ENCODE data around the gene KCNMA1. TPM values are rescaled to one million over a fixed set of nuclear protein-coding genes. Genes with fewer than 3 reads are reported as not detected.

KCNMA1 gene
- total and polyA plus RNA-seq, 3 donors from 2014 or later, result 13.6 to 36.1 (median 24.7) TPM

DNA sequence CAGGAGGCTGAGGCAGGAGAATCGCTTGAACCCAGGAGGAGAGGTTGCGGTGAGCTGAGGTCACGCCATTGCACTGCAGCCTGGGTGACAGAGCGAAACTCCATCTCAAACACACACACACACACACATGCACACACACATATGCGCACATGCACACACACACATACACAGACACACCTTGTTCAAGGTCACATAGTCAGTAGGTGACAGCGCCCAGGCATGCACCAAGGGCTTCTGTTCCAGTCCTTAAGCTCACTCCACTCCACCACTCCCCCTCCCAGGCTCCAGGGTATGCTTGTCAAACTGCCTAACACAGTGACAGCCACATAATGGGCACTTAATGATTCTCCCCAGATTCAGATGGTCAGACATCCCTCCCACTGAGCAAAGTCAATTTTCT is 37.0 kb downstream of the KCNMA1 start:
- intact Hi-C loops (cut with DNase I; ENCODE audit: low total_unique reads), result no loop called here
- Histone ChIP-seq H3K4me1 (no peaks in the 10 kb centered on the region), H3K4me3 (no peak overlapping the region), H3K27ac (no peak overlapping the region), H3K27me3 (no peaks in the 10 kb centered on the region), H3K9me3 (no peaks in the 10 kb centered on the region), H3K36me3 (ENCODE audit: low read depth, missing control alignments) (no peaks in the 10 kb centered on the region)
- WGBS, 2 donors, result 93 to 100% methylated on average over 1 to 6 of the region's 6 CpGs
- no peak for DNase-seq
- TF ChIP-seq POLR2A (IDR thresholded peaks at IDR 0.05), result no peak
- TF ChIP-seq, protein P1, sequence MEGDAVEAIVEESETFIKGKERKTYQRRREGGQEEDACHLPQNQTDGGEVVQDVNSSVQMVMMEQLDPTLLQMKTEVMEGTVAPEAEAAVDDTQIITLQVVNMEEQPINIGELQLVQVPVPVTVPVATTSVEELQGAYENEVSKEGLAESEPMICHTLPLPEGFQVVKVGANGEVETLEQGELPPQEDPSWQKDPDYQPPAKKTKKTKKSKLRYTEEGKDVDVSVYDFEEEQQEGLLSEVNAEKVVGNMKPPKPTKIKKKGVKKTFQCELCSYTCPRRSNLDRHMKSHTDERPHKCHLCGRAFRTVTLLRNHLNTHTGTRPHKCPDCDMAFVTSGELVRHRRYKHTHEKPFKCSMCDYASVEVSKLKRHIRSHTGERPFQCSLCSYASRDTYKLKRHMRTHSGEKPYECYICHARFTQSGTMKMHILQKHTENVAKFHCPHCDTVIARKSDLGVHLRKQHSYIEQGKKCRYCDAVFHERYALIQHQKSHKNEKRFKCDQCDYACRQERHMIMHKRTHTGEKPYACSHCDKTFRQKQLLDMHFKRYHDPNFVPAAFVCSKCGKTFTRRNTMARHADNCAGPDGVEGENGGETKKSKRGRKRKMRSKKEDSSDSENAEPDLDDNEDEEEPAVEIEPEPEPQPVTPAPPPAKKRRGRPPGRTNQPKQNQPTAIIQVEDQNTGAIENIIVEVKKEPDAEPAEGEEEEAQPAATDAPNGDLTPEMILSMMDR (IDR thresholded peaks at IDR 0.05), result no peak

DNA sequence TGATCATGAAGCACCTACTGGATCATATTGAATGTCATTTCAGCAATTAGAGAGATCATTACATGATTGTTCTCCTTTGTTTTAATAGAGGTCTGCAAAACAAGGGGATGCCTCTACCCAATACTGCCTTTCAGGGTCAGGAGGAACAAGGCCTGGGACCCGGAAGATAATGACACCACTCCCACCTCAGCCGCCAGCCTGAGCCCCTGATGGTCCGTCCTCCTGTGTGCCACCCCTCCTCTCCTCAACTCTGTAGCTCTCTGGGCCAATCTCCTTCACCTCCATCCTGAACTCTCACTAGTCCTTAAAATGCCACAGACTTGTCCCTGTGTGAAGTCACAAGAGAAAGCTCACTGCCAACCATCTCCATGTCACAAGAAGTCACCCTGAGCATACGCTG is 38.0 kb downstream of the KCNMA1 start:
- Histone ChIP-seq H3K27me3 (no peaks in the 10 kb centered on the region), H3K4me1 (no peaks in the 10 kb centered on the region), H3K9me3 (no peaks in the 10 kb centered on the region), H3K4me3 (no peak overlapping the region), H3K36me3 (ENCODE audit: low read depth, missing control alignments) (no peaks in the 10 kb centered on the region), H3K27ac (no peak overlapping the region)
- WGBS, 2 donors, result 89% methylated on average over 4 of the region's 4 CpGs
- no peak for DNase-seq
- intact Hi-C loops (cut with DNase I; ENCODE audit: low total_unique reads), result no loop called here
- TF ChIP-seq POLR2A (IDR thresholded peaks at IDR 0.05), result no peak
- TF ChIP-seq, protein P1 (IDR thresholded peaks at IDR 0.05), result no peak

DNA sequence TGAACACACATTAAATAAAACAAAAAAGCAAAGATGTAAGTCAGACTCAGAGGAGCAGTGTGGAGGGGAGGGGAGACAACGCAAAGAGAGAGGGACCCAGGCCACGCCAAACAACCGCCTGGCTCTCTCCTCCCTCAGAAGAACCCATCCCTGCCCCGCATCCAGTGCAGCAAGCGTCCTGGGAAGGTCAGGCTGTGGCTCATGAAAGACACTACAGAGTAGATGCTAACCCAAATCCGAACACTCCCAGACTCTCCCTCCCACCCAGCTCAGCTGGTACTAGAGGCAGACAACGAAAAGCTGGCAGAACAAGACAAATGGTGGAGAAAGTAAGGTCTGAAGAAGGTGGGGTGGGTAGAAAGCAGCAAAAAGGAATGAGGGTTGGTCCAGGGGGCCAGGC is 39.0 kb downstream of the KCNMA1 start:
- intact Hi-C loops (cut with DNase I; ENCODE audit: low total_unique reads), result no loop called here
- TF ChIP-seq POLR2A (IDR thresholded peaks at IDR 0.05), result no peak
- TF ChIP-seq, protein P1 (IDR thresholded peaks at IDR 0.05), result no peak
- Histone ChIP-seq H3K9me3 (no peaks in the 10 kb centered on the region), H3K27me3 (no peaks in the 10 kb centered on the region), H3K36me3 (ENCODE audit: low read depth, missing control alignments) (no peaks in the 10 kb centered on the region), H3K27ac (no peak overlapping the region), H3K4me1 (no peaks in the 10 kb centered on the region), H3K4me3 (no peak overlapping the region)
- 72 to 75% methylated on average over 7 of the region's 7 CpGs for WGBS, 2 donors
- DNase-seq, result no peak

DNA sequence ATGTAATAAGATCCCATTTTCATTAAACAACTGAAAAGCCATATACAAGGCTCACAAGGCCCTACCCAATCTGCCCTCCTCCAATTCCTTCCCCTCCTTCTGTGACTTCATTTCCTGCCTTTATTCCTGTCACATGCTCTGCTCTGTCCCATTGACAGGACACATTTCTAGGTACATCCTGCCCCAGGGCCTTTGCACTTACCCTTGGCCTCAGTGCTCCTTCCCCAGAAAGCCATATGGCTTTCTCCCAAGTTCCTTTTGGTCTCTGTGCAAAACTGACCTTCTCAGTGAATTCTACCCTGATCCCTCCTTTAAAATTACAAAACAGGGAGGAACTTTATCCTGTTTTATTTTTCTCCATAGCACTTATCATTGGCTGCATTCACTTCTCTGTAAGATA is 40.0 kb downstream of the KCNMA1 start:
- Histone ChIP-seq H3K4me3 (no peak overlapping the region), H3K36me3 (ENCODE audit: low read depth, missing control alignments) (no peaks in the 10 kb centered on the region), H3K27ac (no peak overlapping the region), H3K9me3 (no peaks in the 10 kb centered on the region), H3K4me1 (no peaks in the 10 kb centered on the region), H3K27me3 (no peaks in the 10 kb centered on the region)
- no peak for DNase-seq
- TF ChIP-seq, protein P1 (IDR thresholded peaks at IDR 0.05), result no peak
- intact Hi-C loops (cut with DNase I; ENCODE audit: low total_unique reads), result no loop called here

DNA sequence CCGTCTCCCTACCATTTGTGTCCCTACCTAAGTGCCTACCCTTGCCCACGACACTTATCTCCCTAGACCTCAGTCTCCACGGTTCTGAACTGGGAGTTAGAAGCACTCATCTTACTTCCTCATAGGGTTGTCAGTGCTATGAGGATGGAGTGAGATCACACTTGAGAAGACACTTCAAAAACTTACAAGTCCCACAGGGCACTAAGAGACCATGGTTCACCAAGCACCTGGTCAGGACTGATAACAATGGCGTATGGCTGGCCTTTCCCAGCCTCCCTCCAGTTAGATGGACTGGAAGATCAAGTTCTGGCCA is 43.2 kb downstream of the KCNMA1 start:
- Histone ChIP-seq H3K9me3 (no peaks in the 10 kb centered on the region), H3K27ac (no peak overlapping the region), H3K36me3 (ENCODE audit: low read depth, missing control alignments) (no peaks in the 10 kb centered on the region), H3K27me3 (no peaks in the 10 kb centered on the region), H3K4me1 (no peaks in the 10 kb centered on the region), H3K4me3 (no peak overlapping the region)
- WGBS, 2 donors, result 94% methylated on average over 4 of the region's 4 CpGs
- intact Hi-C loops (cut with DNase I; ENCODE audit: low total_unique reads), result no loop called here
- no peak for TF ChIP-seq POLR2A (IDR thresholded peaks at IDR 0.05)
- TF ChIP-seq, protein P1 (IDR thresholded peaks at IDR 0.05), result no peak
- no peak for DNase-seq
